ENCODE results near the gene OOSP3.

DNA sequence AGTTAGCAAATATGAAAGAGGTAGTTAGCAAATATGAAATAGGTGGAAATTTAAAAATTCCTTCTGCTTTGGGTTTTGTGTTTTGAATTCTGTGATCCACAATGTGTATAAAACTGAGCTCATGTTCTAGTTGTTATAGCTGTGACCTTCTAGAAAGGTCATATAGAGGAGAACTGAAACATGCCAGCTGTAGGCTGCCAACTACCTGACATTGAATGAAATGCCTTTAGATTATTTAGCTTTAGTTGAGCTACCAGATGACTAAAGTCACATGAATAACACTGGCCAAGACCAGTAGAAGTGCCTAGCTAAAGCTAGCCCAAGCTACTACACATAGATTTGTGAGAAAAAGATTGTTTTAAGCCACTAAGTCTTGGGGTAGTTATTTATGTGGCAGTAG is 6.5 kb upstream of the OOSP3 start:
- TF ChIP-seq, protein P1, sequence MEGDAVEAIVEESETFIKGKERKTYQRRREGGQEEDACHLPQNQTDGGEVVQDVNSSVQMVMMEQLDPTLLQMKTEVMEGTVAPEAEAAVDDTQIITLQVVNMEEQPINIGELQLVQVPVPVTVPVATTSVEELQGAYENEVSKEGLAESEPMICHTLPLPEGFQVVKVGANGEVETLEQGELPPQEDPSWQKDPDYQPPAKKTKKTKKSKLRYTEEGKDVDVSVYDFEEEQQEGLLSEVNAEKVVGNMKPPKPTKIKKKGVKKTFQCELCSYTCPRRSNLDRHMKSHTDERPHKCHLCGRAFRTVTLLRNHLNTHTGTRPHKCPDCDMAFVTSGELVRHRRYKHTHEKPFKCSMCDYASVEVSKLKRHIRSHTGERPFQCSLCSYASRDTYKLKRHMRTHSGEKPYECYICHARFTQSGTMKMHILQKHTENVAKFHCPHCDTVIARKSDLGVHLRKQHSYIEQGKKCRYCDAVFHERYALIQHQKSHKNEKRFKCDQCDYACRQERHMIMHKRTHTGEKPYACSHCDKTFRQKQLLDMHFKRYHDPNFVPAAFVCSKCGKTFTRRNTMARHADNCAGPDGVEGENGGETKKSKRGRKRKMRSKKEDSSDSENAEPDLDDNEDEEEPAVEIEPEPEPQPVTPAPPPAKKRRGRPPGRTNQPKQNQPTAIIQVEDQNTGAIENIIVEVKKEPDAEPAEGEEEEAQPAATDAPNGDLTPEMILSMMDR (IDR thresholded peaks at IDR 0.05): no peak
- TF ChIP-seq POLR2A (IDR thresholded peaks at IDR 0.05) (no peak), EP300 (IDR thresholded peaks at IDR 0.05) (no peak)

All from tibial nerve (tissue), 4 donors.